Caki2 (cell line): ENCODE data around the gene BNIP3. TPM values are rescaled to one million over a fixed set of nuclear protein-coding genes. Genes with fewer than 3 reads are reported as not detected.

Source experiments
- DNase-seq: peaks from one replicate; pipeline ENCODE4 v3.0.0-alpha.2; 2015; ENCODE audit warnings: low read depth
- in situ Hi-C: cut with HindIII; loops from 2 replicates; pipeline ENCODE4 v1.10.0; 2016; ENCODE audit warnings: low sequenced_read_pairs, low pct_unique_long_range_greater_than_20kb, mixed read lengths
- total RNA-seq: library from RNA; depleted of rRNA; stranded (reverse); fragments of >200 nt; shearing (Covaris generic); gene quantifications from 2 replicates; pipeline ENCODE4 v1.2.3, GENCODE V29; 2014; ENCODE audit warnings: low replicate concordance

The BNIP3 gene
- total RNA-seq, 1 experiment from 2014 or later: 564 TPM

- no peak for DNase-seq
- in situ Hi-C loops: no loop called here
Observed at GRCh38 chr10:131942455-131942854, 39.3 kb downstream of the BNIP3 start.

- in situ Hi-C loops: no loop called here
- no peak for DNase-seq
Observed at GRCh38 chr10:131938681-131939080, 43.0 kb downstream of the BNIP3 start.

GRCh38 chr10:131937836-131938235, 43.9 kb downstream of the BNIP3 start:
- DNase-seq: no peak
- in situ Hi-C loops: no loop called here

GRCh38 chr10:131936736-131937135, 45.0 kb downstream of the BNIP3 start:
- DNase-seq: no peak
- in situ Hi-C loops: no loop called here

GRCh38 chr10:131936294-131936693, 45.4 kb downstream of the BNIP3 start:
- DNase-seq: no peak
- in situ Hi-C loops: no loop called here

GRCh38 chr10:131935260-131935659, 46.5 kb downstream of the BNIP3 start:
- in situ Hi-C loops: no loop called here
- DNase-seq: no peak

GRCh38 chr10:131934769-131935168, 47.0 kb downstream of the BNIP3 start:
- no peak for DNase-seq
- in situ Hi-C loops: no loop called here

GRCh38 chr10:131933696-131934086, 48.0 kb downstream of the BNIP3 start:
- in situ Hi-C loops: no loop called here
- no peak for DNase-seq

- in situ Hi-C loops: no loop called here
- no peak for DNase-seq
Observed at GRCh38 chr10:131933016-131933695, 48.6 kb downstream of the BNIP3 start.

- no peak for DNase-seq
- in situ Hi-C loops: no loop called here
Observed at GRCh38 chr10:131931981-131932380, 49.7 kb downstream of the BNIP3 start.

- DNase-seq: no peak
- in situ Hi-C loops: no loop called here
Observed at GRCh38 chr10:131930586-131931330, 51.0 kb downstream of the BNIP3 start.

GRCh38 chr10:131930150-131930549, 51.6 kb downstream of the BNIP3 start:
- in situ Hi-C loops: no loop called here

GRCh38 chr10:131929122-131929845, 52.4 kb downstream of the BNIP3 start:
- in situ Hi-C loops: no loop called here
- DNase-seq: no peak

More at GRCh38 chr10:131930150-131930549, 51.6 kb downstream of the BNIP3 start:
- no peak for DNase-seq

- DNase-seq: no peak
- in situ Hi-C loops: no loop called here
Observed at GRCh38 chr10:131928248-131929095, 53.3 kb downstream of the BNIP3 start.

GRCh38 chr10:131926743-131927595, 54.8 kb downstream of the BNIP3 start:
- in situ Hi-C loops: no loop called here

GRCh38 chr10:131926253-131926652, 55.5 kb downstream of the BNIP3 start:
- in situ Hi-C loops: no loop called here
- DNase-seq: no peak

More at GRCh38 chr10:131926743-131927595, 54.8 kb downstream of the BNIP3 start:
- DNase-seq: no peak

- no peak for DNase-seq
- in situ Hi-C loops: no loop called here
Observed at GRCh38 chr10:131925716-131926115, 56.0 kb downstream of the BNIP3 start.
